Activated gamma-delta T cell treated with Interleukin-2 at 50 U/mL for 16 hours (primary cell): Measurements from ENCODE around the gene PDZRN3.

Experiments
- DNase-seq: peaks from one replicate; pipeline ENCODE4 v3.0.0-alpha.2; 2020

The PDZRN3 gene

DNA sequence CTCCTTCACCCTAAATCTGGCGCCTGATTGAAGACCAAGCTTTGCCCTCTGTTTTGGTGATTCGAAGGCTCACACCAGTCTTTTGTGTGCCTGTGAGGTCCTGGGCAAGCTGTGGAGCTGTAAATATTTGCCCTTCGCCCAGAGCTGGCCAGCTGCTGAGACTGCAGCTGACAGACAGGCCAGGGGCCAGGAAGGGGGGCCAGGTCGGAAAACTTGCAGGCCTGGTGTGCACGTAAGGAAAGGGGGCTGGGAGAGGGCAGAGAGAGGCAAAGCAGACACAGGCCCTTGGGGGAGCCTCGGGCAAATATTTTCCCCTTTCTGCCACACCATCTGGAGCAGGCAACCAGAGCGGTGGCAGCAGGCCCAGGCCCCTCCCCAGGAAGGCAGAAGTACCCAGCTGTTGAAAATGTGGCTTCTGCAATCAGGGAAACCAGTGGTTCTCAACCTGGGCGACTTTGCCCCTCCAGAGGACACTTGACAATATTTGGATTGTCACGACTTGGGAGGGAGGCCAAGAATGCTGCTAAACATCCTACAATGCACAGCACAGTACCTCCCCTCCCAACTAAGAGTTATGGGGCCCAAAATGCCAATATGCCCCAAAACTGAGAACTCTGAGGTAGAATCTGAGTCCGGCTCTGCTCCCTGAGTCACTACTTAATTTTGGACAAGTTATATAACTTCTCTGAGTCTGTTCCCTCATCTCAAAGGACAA lies 2.5 kb downstream of the PDZRN3 start:
- no peak for DNase-seq

DNA sequence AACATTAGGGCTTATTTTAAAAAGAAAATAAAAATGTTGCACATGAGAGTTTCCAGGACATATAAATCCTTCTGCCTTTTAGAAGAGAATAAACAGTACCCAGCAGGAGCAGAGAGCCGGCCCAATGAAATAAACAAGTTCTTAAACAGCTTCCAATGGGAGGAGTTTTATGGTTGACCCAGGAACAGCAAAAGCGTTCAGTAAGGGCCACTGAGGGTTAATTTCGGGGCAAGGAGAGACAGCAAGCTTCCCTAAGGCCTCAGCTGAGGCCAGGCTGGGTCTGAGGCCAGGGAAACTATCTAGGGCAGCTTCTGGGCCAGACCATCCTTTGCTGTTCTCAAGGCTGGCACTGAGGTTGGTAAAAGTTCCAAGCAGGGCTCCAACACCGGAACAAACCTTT lies 3.4 kb downstream of the PDZRN3 start:
- DNase-seq: no peak

DNA sequence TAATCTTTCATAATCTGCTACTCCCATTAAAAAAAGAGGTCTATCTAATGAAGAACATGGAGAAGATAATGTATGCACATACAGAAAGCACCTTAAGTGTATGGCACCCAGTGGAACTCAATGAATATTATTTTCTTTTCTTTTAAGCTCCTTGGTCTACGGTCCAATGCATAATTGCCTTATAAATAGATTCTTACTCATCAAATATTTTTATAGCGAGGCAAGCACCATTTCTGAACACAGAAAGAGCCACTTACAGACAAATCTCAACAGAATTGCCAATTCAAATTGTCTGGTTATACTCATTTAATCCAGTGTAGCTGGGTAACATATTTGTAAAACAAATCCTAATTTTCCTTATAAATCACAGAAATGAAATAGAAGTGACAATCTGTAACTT lies 6.3 kb downstream of the PDZRN3 start:
- DNase-seq: no peak

GRCh38 chr3:73616056-73616455 lies 8.7 kb downstream of the PDZRN3 start:
- DNase-seq: no peak

- no peak for DNase-seq
Measured at GRCh38 chr3:73614419-73614818, 10.3 kb downstream of the PDZRN3 start.

GRCh38 chr3:73611176-73611575 lies 13.6 kb downstream of the PDZRN3 start:
- DNase-seq: no peak

DNA sequence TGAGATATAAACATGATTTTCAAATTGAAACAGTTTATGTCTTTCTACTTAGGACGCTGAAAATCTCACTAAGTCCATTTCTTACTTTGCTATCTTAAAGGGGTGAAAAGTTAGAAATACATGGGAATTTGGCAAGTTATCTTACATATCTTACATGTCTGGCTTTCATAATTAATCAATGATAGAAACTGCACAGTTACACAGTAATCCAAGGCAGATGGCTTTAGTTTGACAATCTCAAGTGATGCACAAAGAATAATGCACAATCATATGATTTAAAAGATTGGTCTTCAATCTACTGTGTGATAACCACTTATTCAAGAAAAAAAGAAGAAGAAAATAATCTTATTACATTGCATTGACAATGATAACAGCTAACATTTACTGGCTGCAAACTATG lies 14.2 kb downstream of the PDZRN3 start:
- no peak for DNase-seq

DNA sequence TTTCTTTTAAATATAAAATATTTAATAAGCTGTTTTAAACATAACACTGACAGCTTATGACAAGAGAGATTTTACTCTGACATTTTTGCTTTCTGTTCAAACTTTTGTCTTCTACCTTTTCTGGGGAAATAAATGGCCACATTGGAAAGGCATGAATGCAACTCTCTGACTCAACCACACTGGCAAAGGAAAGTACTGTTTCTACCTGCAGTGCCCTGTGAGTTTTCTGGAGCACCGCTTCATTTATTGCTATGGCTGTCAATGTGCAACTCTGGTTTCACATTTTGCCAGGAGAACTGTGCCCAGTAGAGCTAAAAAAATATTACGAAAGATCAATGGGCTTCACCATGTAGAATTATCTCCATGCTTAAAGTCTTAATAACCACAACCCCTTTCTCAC lies 15.1 kb downstream of the PDZRN3 start:
- DNase-seq: no peak

- DNase-seq: no peak
Measured at GRCh38 chr3:73609315-73609641, 15.5 kb downstream of the PDZRN3 start.

DNA sequence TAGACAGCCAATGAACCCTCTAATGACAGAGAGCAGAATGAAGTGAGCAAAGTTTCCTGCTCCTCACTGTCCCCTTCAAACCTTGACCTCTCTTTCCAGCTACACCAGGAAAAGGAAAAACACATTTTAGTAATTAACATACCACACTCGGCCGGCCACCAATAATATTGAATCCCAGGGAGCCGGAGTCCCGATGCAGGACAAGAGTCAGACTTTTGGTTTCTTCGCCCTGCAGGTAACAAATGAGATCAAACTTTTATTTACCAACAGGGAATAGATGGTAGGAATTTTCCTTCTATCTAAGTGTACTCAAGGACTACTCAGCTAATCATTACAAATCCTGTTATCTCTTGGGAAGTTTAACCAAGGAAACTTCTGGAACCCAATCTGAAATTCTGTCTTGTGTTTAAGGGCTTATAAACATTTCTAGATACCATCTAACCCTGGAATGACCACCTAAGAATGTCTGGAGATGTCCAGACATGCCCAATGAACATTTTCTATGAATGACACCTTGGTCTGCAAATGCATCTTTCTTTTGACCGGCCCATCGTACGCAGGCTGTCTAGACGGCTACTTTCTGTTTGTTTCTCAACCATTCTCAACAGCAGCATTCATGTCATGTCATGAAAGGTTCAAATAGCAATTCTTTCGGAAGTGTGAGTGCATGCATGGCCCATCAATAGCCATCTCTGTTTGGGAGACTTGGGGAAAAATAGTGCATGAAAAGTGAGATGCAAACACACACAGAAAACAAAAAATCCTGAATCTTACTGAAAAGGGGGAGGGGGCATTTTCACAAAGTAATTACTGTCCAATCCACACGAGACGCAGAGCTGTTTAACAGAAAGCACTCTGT lies 16.1 kb downstream of the PDZRN3 start:
- no peak for DNase-seq

DNA sequence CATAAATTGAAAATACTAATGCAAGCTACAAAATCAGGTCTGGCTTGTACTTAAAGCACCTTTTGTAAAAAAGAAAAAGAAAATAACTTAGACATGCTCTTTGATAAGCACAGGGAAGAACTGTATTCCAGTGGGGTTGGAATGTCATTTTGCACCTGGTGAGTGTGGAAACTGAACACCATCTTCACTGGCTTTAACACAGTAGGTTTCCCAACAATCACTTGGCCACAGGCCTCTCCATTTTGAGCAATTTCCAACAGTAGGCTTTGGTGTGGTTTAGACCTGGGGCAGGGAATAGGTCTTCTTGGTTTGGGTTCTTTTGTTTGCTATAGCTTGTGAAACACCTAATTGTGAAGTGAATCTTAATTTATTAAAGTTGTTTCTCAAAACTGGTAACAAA lies 18.9 kb downstream of the PDZRN3 start:
- no peak for DNase-seq

- DNase-seq: no peak
Measured at GRCh38 chr3:73605412-73605811, 19.3 kb downstream of the PDZRN3 start.

- DNase-seq: no peak
Measured at GRCh38 chr3:73604451-73604850, 20.3 kb downstream of the PDZRN3 start.

DNA sequence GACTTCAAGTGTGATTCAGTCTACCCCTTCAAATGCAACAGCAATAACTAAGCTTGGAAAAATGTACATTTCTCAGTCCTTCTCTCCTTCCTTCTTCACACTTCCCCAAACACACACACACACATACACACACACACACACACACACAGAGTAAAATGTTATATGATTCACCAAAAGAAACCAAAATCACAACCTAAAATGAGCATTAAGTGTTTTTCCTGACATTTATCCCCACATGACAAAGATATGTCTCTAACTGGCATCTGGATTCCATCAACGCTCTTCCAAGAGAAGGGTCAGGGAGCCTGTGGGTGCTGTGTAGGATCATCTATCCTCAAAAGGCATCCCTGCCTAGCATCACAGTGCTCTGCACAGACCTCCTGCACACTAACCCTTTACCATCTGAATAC lies 21.0 kb downstream of the PDZRN3 start:
- DNase-seq: no peak

GRCh38 chr3:73602170-73602569 lies 22.6 kb downstream of the PDZRN3 start:
- no peak for DNase-seq

DNA sequence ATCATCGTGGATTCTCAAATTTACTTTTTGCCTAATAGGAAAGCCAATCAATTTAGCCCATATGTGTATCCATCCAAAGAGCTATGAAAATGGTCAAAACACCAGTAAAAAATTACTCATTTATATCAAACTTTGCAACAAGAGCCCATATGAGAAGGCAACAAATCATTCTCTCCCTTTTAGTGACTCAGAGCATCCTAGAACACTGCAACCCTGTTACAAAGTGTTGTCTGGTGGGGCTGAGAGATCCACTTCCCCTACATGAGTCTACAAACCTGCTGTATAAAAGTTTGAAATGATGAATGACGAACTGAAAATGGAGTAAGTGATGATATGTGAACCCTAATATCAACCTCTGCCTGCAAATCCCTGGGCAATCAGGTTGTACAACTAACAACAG lies 23.3 kb downstream of the PDZRN3 start:
- no peak for DNase-seq

- no peak for DNase-seq
Measured at GRCh38 chr3:73601011-73601410, 23.7 kb downstream of the PDZRN3 start.

DNA sequence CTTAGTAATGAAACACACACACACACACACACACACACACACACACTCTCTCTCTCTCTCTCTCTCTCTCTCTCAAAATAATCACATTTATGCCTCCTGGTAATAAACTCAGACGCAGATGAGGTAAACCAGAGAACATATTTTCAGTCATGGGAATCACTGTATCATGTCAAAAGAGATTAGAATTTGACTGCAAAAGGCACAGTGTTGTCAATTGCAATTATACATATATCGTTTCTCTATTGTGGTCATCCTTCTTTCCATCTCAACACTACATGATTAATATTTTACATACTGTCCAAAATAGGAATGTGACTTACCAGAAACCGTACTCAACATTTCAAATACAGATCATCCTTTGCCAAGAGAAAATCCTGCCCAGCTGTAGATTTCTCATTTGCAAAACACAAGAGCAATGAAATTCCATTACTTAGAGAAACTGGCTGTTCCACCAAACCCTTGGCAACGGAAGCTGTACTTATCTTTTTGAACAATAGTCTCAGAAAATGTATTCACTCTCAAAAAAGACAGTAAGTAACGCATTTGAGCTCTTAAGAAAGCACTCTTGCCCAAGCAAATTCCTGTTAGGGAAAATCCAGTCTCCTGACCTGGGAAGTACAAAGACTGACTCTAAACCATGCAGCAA lies 24.3 kb downstream of the PDZRN3 start:
- no peak for DNase-seq

GRCh38 chr3:73599605-73600004 lies 25.1 kb downstream of the PDZRN3 start:
- no peak for DNase-seq

DNA sequence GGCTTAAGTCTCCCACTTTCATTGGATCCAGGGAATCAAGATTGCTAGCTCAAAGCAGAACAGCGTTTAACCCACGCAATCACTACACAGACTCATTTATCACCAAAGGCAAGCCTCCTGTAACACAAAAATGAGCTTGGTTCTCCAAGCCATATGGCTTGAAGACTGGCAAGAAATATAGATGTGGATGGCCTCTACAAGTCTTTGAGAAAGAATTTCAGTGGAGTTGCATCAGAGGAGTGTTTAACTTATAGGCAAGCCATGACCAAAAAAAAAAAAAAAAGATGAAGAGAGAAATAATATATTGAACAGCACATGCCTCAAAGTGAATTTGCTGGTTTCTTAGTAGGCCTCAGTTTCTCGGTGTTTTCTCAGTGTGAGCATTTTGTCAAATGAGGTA lies 27.3 kb downstream of the PDZRN3 start:
- DNase-seq: no peak

- DNase-seq: no peak
Measured at GRCh38 chr3:73592154-73593144, 32.3 kb downstream of the PDZRN3 start.

DNA sequence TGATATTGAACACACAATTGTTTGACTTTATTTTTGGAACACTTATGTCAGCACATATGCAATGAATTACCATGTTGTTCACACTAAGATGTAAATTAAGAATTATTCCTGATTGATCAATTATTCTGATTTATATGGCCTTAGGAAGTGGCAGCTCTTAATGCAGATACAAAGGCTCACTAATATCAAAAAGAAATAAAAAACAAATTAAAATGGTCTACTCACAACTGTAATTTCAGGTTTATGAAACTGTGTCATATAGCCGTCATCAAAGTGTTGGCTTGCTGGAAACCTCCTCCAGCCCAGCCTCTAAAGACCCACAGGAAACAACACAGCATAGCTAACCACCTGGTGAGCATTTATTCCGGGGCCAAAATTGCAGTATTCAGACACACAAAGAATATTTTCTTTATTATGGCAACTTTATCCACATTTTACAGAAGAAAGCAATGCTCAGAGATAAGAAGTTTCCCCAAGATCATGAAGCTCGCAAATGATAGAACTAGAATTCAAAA lies 33.4 kb downstream of the PDZRN3 start:
- no peak for DNase-seq

- DNase-seq: no peak
Measured at GRCh38 chr3:73586628-73587027, 38.1 kb downstream of the PDZRN3 start.
